Measurements from ENCODE around the gene FOXO4.

Gene FOXO4

DNA sequence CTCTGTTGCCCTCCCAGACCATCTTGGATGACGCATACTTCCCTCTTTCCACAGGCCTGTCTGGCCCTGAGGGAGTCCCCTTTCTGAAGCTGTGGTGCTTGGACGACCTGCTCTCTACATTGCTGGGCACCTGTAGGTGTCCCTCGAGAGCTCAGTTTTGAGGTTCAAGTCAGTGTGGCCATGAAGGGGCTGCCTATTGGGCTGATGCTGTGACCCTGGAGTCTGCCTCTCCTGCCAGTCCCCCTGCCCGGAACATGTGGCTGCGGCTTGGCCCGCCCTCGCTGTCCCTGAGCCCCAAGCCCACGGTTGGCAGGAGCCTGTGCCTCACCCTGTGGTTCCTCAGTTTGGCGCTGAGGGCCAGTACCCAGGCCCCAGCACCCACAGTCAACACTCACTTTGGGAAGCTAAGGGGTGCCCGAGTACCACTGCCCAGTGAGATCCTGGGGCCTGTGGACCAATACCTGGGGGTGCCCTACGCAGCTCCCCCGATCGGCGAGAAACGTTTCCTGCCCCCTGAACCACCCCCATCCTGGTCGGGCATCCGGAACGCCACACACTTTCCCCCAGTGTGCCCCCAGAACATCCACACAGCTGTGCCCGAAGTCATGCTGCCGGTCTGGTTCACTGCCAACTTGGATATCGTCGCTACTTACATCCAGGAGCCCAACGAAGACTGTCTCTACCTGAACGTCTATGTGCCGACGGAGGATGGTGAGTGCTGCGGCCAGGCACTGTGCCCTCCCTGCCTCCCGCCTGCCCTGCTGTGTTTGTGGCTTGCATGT is 52.0 kb downstream of the FOXO4 start:
- no peak for DNase-seq

GRCh38 chrX:71148278-71148663 is 52.6 kb downstream of the FOXO4 start:
- DNase-seq, result no peak

DNA sequence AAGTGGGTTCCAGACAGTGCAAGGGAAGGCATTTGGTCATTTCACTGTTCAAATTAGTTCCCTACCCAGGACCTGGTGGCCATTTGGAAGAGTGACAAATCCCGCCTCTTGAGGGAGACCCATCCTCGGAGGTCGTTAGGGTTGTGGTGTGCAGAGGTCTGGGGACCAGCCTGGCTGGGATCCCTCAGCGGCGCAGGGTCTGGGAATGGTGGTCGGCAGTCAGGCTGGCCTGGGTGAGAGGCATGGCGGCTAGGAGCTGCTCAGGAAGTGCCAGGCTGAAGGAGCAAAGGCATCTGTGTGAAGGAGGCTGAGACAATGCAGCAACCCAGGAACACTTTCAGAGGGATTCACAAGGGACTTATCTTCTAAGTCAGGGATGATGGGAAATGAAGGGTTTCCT is 55.7 kb downstream of the FOXO4 start:
- no peak for DNase-seq
